Activated naive CD8-positive, alpha-beta T cell treated with anti-CD3 and anti-CD28 coated beads, Interleukin-2, amount 10 ng/mL, durations not matched to agents 7 days and 5 days (primary cell): ENCODE measurements around the gene ETS2. TPM values are rescaled to one million over a fixed set of nuclear protein-coding genes. Genes with fewer than 3 reads are reported as not detected.

Experiments used
- ATAC-seq: fragments of 150-1000 bp; cut with Tn5 transposase; one replicate; pipeline ENCODE4 v1.10.0; 2021; ENCODE audit warnings: low read depth, moderate library complexity
- POLR2A ChIA-PET: fragments of 350-600 bp; sonication (Branson Sonifier 250); formaldehyde crosslinking; loops from one replicate; lab custom pipeline; 2021; ENCODE audit warnings: antibody characterized with exemption; lab: Charles Lee
- DNase-seq: peaks from one replicate; pipeline ENCODE4 v3.0.0; 2021
- H3K27ac Mint-ChIP-seq: one replicate; pipeline ENCODE4 v1.8.0; 2022; ENCODE audit warnings: mild to moderate bottlenecking, mixed read lengths
- H3K27me3 Mint-ChIP-seq: one replicate; pipeline ENCODE4 v1.8.0; 2022; ENCODE audit warnings: mild to moderate bottlenecking, moderate library complexity, mixed read lengths
- H3K36me3 Mint-ChIP-seq: one replicate; pipeline ENCODE4 v1.8.0; 2021; ENCODE audit warnings: mild to moderate bottlenecking, mixed read lengths
- H3K4me1 Mint-ChIP-seq: one replicate; pipeline ENCODE4 v1.8.0; 2021; ENCODE audit warnings: mixed read lengths
- H3K4me3 Mint-ChIP-seq: one replicate; pipeline ENCODE4 v1.8.0; 2022; ENCODE audit warnings: mild to moderate bottlenecking, moderate library complexity, mixed read lengths
- H3K9me3 Mint-ChIP-seq: one replicate; pipeline ENCODE4 v1.8.0; 2021; ENCODE audit warnings: mixed read lengths
- total RNA-seq, 2 experiments: library from RNA; stranded (reverse); gene quantifications; one replicate each; pipeline ENCODE4 v1.2.3, GENCODE V29; 2021

ETS2 gene
- total RNA-seq, 2 experiments from 2014 or later = 14.8 to 15.5 TPM

- POLR2A ChIA-PET = interaction anchor here (1.6 kb wide), 1 partner anchor 34 kb away, joined by 4 read pairs; no protein-coding TSS in a partner anchor
- Mint-ChIP-seq H3K27me3 (no peaks in the 10 kb centered on the region), H3K4me3 (no peak overlapping the region), H3K4me1 (peaks cover 30% of the 10 kb centered on the region), H3K9me3 (peaks cover 2% of the 10 kb centered on the region), H3K36me3 (peaks cover 4% of the 10 kb centered on the region), H3K27ac (peak overlapping the region; percentile 30)
- DNase-seq (no peak), ATAC-seq (no peak)
Measured at GRCh38 chr21:38770660-38771059, 35.1 kb upstream of the ETS2 start.

GRCh38 chr21:38771536-38771935 lies 34.2 kb upstream of the ETS2 start:
- H3K4me3 Mint-ChIP-seq = no peak overlapping the region
- H3K4me1 Mint-ChIP-seq = peaks cover 30% of the 10 kb centered on the region
- ATAC-seq (no peak), DNase-seq (no peak)
- no peaks in the 10 kb centered on the region for H3K9me3 Mint-ChIP-seq
- POLR2A ChIA-PET = no interaction called here
- no peaks in the 10 kb centered on the region for H3K27me3 Mint-ChIP-seq
- H3K27ac Mint-ChIP-seq = no peak overlapping the region
- peaks cover 2% of the 10 kb centered on the region for H3K36me3 Mint-ChIP-seq

GRCh38 chr21:38772646-38773045 lies 33.1 kb upstream of the ETS2 start:
- POLR2A ChIA-PET = no interaction called here

GRCh38 chr21:38773099-38774061 lies 32.3 kb upstream of the ETS2 start:
- peaks cover 4% of the 10 kb centered on the region for H3K36me3 Mint-ChIP-seq
- H3K4me1 Mint-ChIP-seq = peaks cover 29% of the 10 kb centered on the region
- POLR2A ChIA-PET = interaction anchor here (0.5 kb wide), 2 partner anchors 18 to 1706 kb away, joined by 3 to 4 read pairs; no protein-coding TSS in a partner anchor
- ATAC-seq = no peak
- H3K27ac Mint-ChIP-seq = no peak overlapping the region
- H3K4me3 Mint-ChIP-seq = no peak overlapping the region
- no peak for DNase-seq
- no peaks in the 10 kb centered on the region for H3K27me3 Mint-ChIP-seq
- H3K9me3 Mint-ChIP-seq = peaks cover 2% of the 10 kb centered on the region

More at GRCh38 chr21:38772646-38773045, 33.1 kb upstream of the ETS2 start:
- no peak overlapping the region for H3K4me3 Mint-ChIP-seq
- H3K27me3 Mint-ChIP-seq = no peaks in the 10 kb centered on the region
- peaks cover 33% of the 10 kb centered on the region for H3K4me1 Mint-ChIP-seq
- DNase-seq (no peak), ATAC-seq (no peak)
- H3K9me3 Mint-ChIP-seq = no peaks in the 10 kb centered on the region
- H3K36me3 Mint-ChIP-seq = peaks cover 2% of the 10 kb centered on the region
- H3K27ac Mint-ChIP-seq = peak overlapping the region; percentile 33

- Mint-ChIP-seq H3K9me3 (peaks cover 6% of the 10 kb centered on the region), H3K27me3 (no peaks in the 10 kb centered on the region), H3K27ac (no peak overlapping the region), H3K36me3 (peaks cover 5% of the 10 kb centered on the region), H3K4me3 (no peak overlapping the region), H3K4me1 (peaks cover 22% of the 10 kb centered on the region)
- POLR2A ChIA-PET = no interaction called here
- DNase-seq (no peak), ATAC-seq (no peak)
Measured at GRCh38 chr21:38774152-38774551, 31.6 kb upstream of the ETS2 start.

GRCh38 chr21:38774586-38775285 lies 31.0 kb upstream of the ETS2 start:
- H3K27me3 Mint-ChIP-seq = no peaks in the 10 kb centered on the region

GRCh38 chr21:38775733-38776132 lies 30.0 kb upstream of the ETS2 start:
- H3K4me3 Mint-ChIP-seq = no peak overlapping the region
- H3K27me3 Mint-ChIP-seq = no peaks in the 10 kb centered on the region
- H3K36me3 Mint-ChIP-seq = peaks cover 5% of the 10 kb centered on the region
- H3K27ac Mint-ChIP-seq = no peak overlapping the region
- no peak for ATAC-seq
- H3K9me3 Mint-ChIP-seq = peaks cover 10% of the 10 kb centered on the region
- DNase-seq = no peak
- peaks cover 18% of the 10 kb centered on the region for H3K4me1 Mint-ChIP-seq
- POLR2A ChIA-PET = no interaction called here

More at GRCh38 chr21:38774586-38775285, 31.0 kb upstream of the ETS2 start:
- Mint-ChIP-seq H3K9me3 (peaks cover 10% of the 10 kb centered on the region), H3K4me3 (no peak overlapping the region), H3K4me1 (peaks cover 17% of the 10 kb centered on the region), H3K27ac (no peak overlapping the region), H3K36me3 (peaks cover 5% of the 10 kb centered on the region)
- POLR2A ChIA-PET = no interaction called here
- no peak for DNase-seq
- ATAC-seq = no peak

GRCh38 chr21:38777015-38777414 lies 28.7 kb upstream of the ETS2 start:
- Mint-ChIP-seq H3K4me3 (no peak overlapping the region), H3K27ac (no peak overlapping the region), H3K36me3 (peaks cover 15% of the 10 kb centered on the region), H3K9me3 (peaks cover 19% of the 10 kb centered on the region), H3K27me3 (no peaks in the 10 kb centered on the region), H3K4me1 (peaks cover 23% of the 10 kb centered on the region)
- POLR2A ChIA-PET = no interaction called here
- DNase-seq = no peak
- ATAC-seq = no peak

GRCh38 chr21:38777531-38777930 lies 28.2 kb upstream of the ETS2 start:
- Mint-ChIP-seq H3K27me3 (no peaks in the 10 kb centered on the region), H3K36me3 (peaks cover 17% of the 10 kb centered on the region), H3K4me3 (peak overlapping the region; percentile 28), H3K27ac (peak overlapping the region; percentile 36), H3K4me1 (peaks cover 23% of the 10 kb centered on the region), H3K9me3 (peaks cover 20% of the 10 kb centered on the region)
- no peak for DNase-seq
- POLR2A ChIA-PET = no interaction called here
- peak; percentile 44 for ATAC-seq

- peak overlapping the region; percentile 82 for H3K27ac Mint-ChIP-seq
- no peak for DNase-seq
- peak; percentile 69 for ATAC-seq
- H3K27me3 Mint-ChIP-seq = no peaks in the 10 kb centered on the region
- H3K4me1 Mint-ChIP-seq = peaks cover 21% of the 10 kb centered on the region
- peak overlapping the region; percentile 13 for H3K4me3 Mint-ChIP-seq
- POLR2A ChIA-PET = no interaction called here
- peaks cover 23% of the 10 kb centered on the region for H3K36me3 Mint-ChIP-seq
- peaks cover 25% of the 10 kb centered on the region for H3K9me3 Mint-ChIP-seq
Measured at GRCh38 chr21:38780879-38781278, 24.9 kb upstream of the ETS2 start.

GRCh38 chr21:38784458-38785266 lies 21.1 kb upstream of the ETS2 start:
- no peaks in the 10 kb centered on the region for H3K27me3 Mint-ChIP-seq
- ATAC-seq (no peak), DNase-seq (no peak)
- H3K27ac Mint-ChIP-seq = no peak overlapping the region
- H3K4me1 Mint-ChIP-seq = peaks cover 6% of the 10 kb centered on the region
- H3K9me3 Mint-ChIP-seq = peaks cover 16% of the 10 kb centered on the region
- no peak overlapping the region for H3K4me3 Mint-ChIP-seq
- peaks cover 19% of the 10 kb centered on the region for H3K36me3 Mint-ChIP-seq
- POLR2A ChIA-PET = no interaction called here

- no peak overlapping the region for H3K4me3 Mint-ChIP-seq
- peaks cover 5% of the 10 kb centered on the region for H3K4me1 Mint-ChIP-seq
- no peak overlapping the region for H3K27ac Mint-ChIP-seq
- POLR2A ChIA-PET = no interaction called here
- H3K36me3 Mint-ChIP-seq = peaks cover 19% of the 10 kb centered on the region
- peaks cover 15% of the 10 kb centered on the region for H3K9me3 Mint-ChIP-seq
- H3K27me3 Mint-ChIP-seq = no peaks in the 10 kb centered on the region
- ATAC-seq (no peak), DNase-seq (no peak)
Measured at GRCh38 chr21:38785483-38785882, 20.2 kb upstream of the ETS2 start.

- Mint-ChIP-seq H3K4me3 (no peak overlapping the region), H3K9me3 (peaks cover 7% of the 10 kb centered on the region), H3K36me3 (peaks cover 9% of the 10 kb centered on the region), H3K27ac (no peak overlapping the region), H3K4me1 (peaks cover 2% of the 10 kb centered on the region), H3K27me3 (no peaks in the 10 kb centered on the region)
- POLR2A ChIA-PET = no interaction called here
- no peak for ATAC-seq
- no peak for DNase-seq
Measured at GRCh38 chr21:38787016-38787415, 18.7 kb upstream of the ETS2 start.
